HepG2 (cell line): ENCODE data around the gene TBC1D10B. TPM values are rescaled to one million over a fixed set of nuclear protein-coding genes. Genes with fewer than 3 reads are reported as not detected.
A peak's percentile ranks its signal among the peaks of the same experiment; 100 is the strongest.

Experiments
- ATAC-seq: fragments of 200-7000 bp; cut with Tn5 transposase; 3 replicates; pipeline ENCODE4 v1.9.1; 2020; ENCODE audit warnings: mild to moderate bottlenecking, moderate library complexity
- BruUV-seq: library from RNA; stranded (reverse); fragments of 400-500 nt; replicated peaks from 2 replicates; lab custom pipeline; 2021; lab: Mats Ljungman, UMichigan
- CTCF ChIA-PET: fragments of 300-600 bp; formaldehyde crosslinking; extraction: SDS; loops from one replicate; lab custom pipeline; 2021; ENCODE audit warnings: low total read pairs, inconsistent platforms, low intra/inter-chr PET ratio; lab: Yijun Ruan, JAX
- POLR2A ChIA-PET: fragments of 350-600 bp; sonication (Branson Sonifier 250); formaldehyde crosslinking; loops from one replicate; lab custom pipeline; 2020; ENCODE audit warnings: antibody characterized with exemption, inconsistent platforms; lab: Yijun Ruan, JAX
- DNase-seq: peaks from one replicate; pipeline ENCODE4 v3.0.0-alpha.2; 2015; ENCODE audit warnings: low spot score
- FAIRE-seq: peaks from 3 replicates; lab custom pipeline; 2011; peaks lifted over from hg19 to GRCh38; lab: Jason Lieb, UNC
- H2AFZ ChIP-seq: one replicate; pipeline ENCODE4 v1.6.1; 2011; ENCODE audit warnings: low read length, inconsistent platforms
- H3K27ac ChIP-seq: fragments of 300-600 bp; 3 replicates; pipeline ENCODE4 v1.8.0; 2011; ENCODE audit warnings: mixed run types, mild to moderate bottlenecking, mixed read lengths, low read length, inconsistent platforms; ENCODE audit not compliant: insufficient read depth; ENCODE audit errors: extremely low read length
- H3K27me3 ChIP-seq, 2 experiments: fragments of 200-600 bp in 1 of 2; 2 replicates in 1 of 2; 3 replicates in 1 of 2; pipeline versions ENCODE4 v1.6.0 to v1.8.0; 2011; ENCODE audit warnings: low read length in 2 of 2, mild to moderate bottlenecking in 2 of 2, moderate library complexity in 2 of 2, inconsistent platforms in 1 of 2; ENCODE audit not compliant: insufficient read depth in 2 of 2, control insufficient read depth in 1 of 2
- H3K36me3 ChIP-seq, 2 experiments: fragments of 200-600 bp in 1 of 2; replicated peaks in 1 of 2; 2 replicates in 1 of 2; 3 replicates in 1 of 2; pipeline versions ENCODE4 v1.5.1 to v1.8.0; 2011; ENCODE audit warnings: low read length in 2 of 2, inconsistent platforms in 1 of 2; ENCODE audit not compliant: insufficient read depth in 2 of 2, control insufficient read depth in 1 of 2
- H3K4me1 ChIP-seq: 2 replicates; pipeline ENCODE4 v1.5.1; 2012; ENCODE audit warnings: low read length, inconsistent platforms; ENCODE audit not compliant: insufficient read depth
- H3K4me2 ChIP-seq: 2 replicates; pipeline ENCODE4 v1.6.0; 2011; ENCODE audit warnings: low read depth, low read length, inconsistent platforms
- H3K4me3 ChIP-seq, 3 experiments: fragments of 200-600 bp in 1 of 3; sonication (generic), shearing (Covaris generic) in 1 of 3; replicated peaks in 1 of 3; 2 replicates each; pipeline ENCODE4 v1.5.1; 2011 to 2016; ENCODE audit warnings: low read length in 3 of 3, inconsistent platforms in 2 of 3, low read depth in 2 of 3, mild to moderate bottlenecking in 2 of 3, control low read depth in 1 of 3, mixed read lengths in 1 of 3; ENCODE audit not compliant: insufficient read depth in 1 of 3
- H3K79me2 ChIP-seq: one replicate; pipeline ENCODE4 v1.6.1; 2011; ENCODE audit warnings: low read length, inconsistent platforms; ENCODE audit not compliant: insufficient read depth
- H3K9ac ChIP-seq: 2 replicates; pipeline ENCODE4 v1.6.0; 2011; ENCODE audit warnings: mild to moderate bottlenecking, low read depth, low read length, inconsistent platforms; ENCODE audit not compliant: insufficient read depth
- H3K9me3 ChIP-seq: 2 replicates; pipeline ENCODE4 v1.5.1; 2012; ENCODE audit warnings: mild to moderate bottlenecking, low read length
- H4K20me1 ChIP-seq: 2 replicates; pipeline ENCODE4 v1.6.0; 2011; ENCODE audit warnings: inconsistent platforms, mild to moderate bottlenecking, low read length, moderate library complexity; ENCODE audit not compliant: insufficient read depth
- ATF7 ChIP-seq, 2 experiments: fragments of 450-650 bp in 1 of 2; sonication (generic) in 1 of 2; formaldehyde crosslinking in 1 of 2; IDR thresholded peaks; 2 replicates each; pipeline versions ENCODE4 v1.4.0 to v1.6.1; 2016 to 2020; ENCODE audit warnings: antibody characterized with exemption in 1 of 2, mild to moderate bottlenecking in 1 of 2, missing genetic modification reagents in 1 of 2
- ETV5 ChIP-seq: IDR thresholded peaks from 2 replicates; pipeline ENCODE4 v1.6.1; 2018; ENCODE audit warnings: missing biosample characterization, missing genetic modification reagents, inconsistent platforms, borderline replicate concordance
- GATAD2A ChIP-seq: IDR thresholded peaks from 2 replicates; pipeline ENCODE4 v1.6.1; 2016
- HDAC6 ChIP-seq: fragments of 200-600 bp; sonication (generic); IDR thresholded peaks from 2 replicates; pipeline ENCODE4 v1.7.0; 2017; ENCODE audit warnings: mild to moderate bottlenecking, antibody characterized with exemption, low read length, low read depth
- IKZF1 ChIP-seq: fragments of 450-650 bp; IDR thresholded peaks from 2 replicates; pipeline ENCODE4 v1.7.1; 2016
- PATZ1 ChIP-seq: sonication (generic); formaldehyde crosslinking; IDR thresholded peaks from 2 replicates; pipeline ENCODE4 v1.4.0; 2020; ENCODE audit warnings: missing genetic modification reagents
- PLSCR1 ChIP-seq: sonication (generic); formaldehyde crosslinking; IDR thresholded peaks from 2 replicates; pipeline ENCODE4 v1.5.0; 2020; ENCODE audit warnings: missing genetic modification reagents, mild to moderate bottlenecking, borderline replicate concordance
- SALL2 ChIP-seq: sonication (generic); formaldehyde crosslinking; IDR thresholded peaks from 2 replicates; pipeline ENCODE4 v1.8.1; 2023; ENCODE audit warnings: mild to moderate bottlenecking, missing genetic modification reagents, inconsistent platforms
- SP5 ChIP-seq: IDR thresholded peaks from 2 replicates; pipeline ENCODE4 v1.6.1; 2016; ENCODE audit warnings: low read depth, borderline replicate concordance
- ZFP82 ChIP-seq: sonication (generic); formaldehyde crosslinking; IDR thresholded peaks from 2 replicates; pipeline ENCODE4 v1.5.1; 2020; ENCODE audit warnings: mild to moderate bottlenecking, missing genetic modification reagents, borderline replicate concordance
- ZNF101 ChIP-seq: sonication (generic); formaldehyde crosslinking; IDR thresholded peaks from 2 replicates; pipeline ENCODE4 v1.4.0; 2020; ENCODE audit warnings: mild to moderate bottlenecking, low read depth, missing genetic modification reagents, borderline replicate concordance
- ZNF256 ChIP-seq: sonication (generic); formaldehyde crosslinking; conservative IDR thresholded peaks from 2 replicates; pipeline ENCODE4 v1.4.0; 2020; ENCODE audit warnings: missing genetic modification reagents
- ZNF296 ChIP-seq: sonication (generic); formaldehyde crosslinking; conservative IDR thresholded peaks from 2 replicates; pipeline ENCODE4 v1.5.0; 2020; ENCODE audit warnings: mild to moderate bottlenecking, missing genetic modification reagents
- ZNF530 ChIP-seq: sonication (generic); formaldehyde crosslinking; IDR thresholded peaks from 2 replicates; pipeline ENCODE4 v1.5.0; 2020; ENCODE audit warnings: low read depth, mild to moderate bottlenecking, missing genetic modification reagents
- ZNF704 ChIP-seq: sonication (generic); formaldehyde crosslinking; IDR thresholded peaks from 2 replicates; pipeline ENCODE4 v1.8.1; 2023; ENCODE audit warnings: mild to moderate bottlenecking, inconsistent platforms, moderate library complexity, missing genetic modification reagents, borderline replicate concordance
- ZSCAN29 ChIP-seq: sonication (generic); formaldehyde crosslinking; conservative IDR thresholded peaks from 2 replicates; pipeline ENCODE4 v1.4.0; 2020; ENCODE audit warnings: mild to moderate bottlenecking, missing genetic modification reagents
- WGBS: methylation state at CpG from one replicate; pipeline ENCODE4 v1.1.6; 2017; ENCODE audit warnings: low lambda C conversion rate; 5-methylcytosine and 5-hydroxymethylcytosine counted together
- in situ Hi-C: cut with HindIII; loops from 2 replicates; pipeline ENCODE4 v1.10.0; 2017; ENCODE audit warnings: low pct_unique_long_range_greater_than_20kb; ENCODE audit not compliant: extremely low pct_ligation_motif_present
- intact Hi-C: fragments of 100-400 bp; cut with micrococcal nuclease; formaldehyde crosslinking; loops from one replicate; pipeline ENCODE4 v1.10.0; 2022; ENCODE audit not compliant: unreplicated experiment
- polyA plus RNA-seq, 8 experiments: library from polyadenylated mRNA; depleted of rRNA in 3 of 8; stranded (reverse) in 7 of 8; unstranded in 1 of 8; fragments of >200 nt; fragmentation: Illumina TruSeq in 4 of 8; extraction: Trizol in 4 of 8; gene quantifications; 2 replicates each; pipeline versions ENCODE4 v1.2.1 to v1.2.3, GENCODE V29; 2011 to 2016; ENCODE audit warnings: low read depth in 4 of 8, missing spikeins in 1 of 8, mixed read lengths in 1 of 8; ENCODE audit not compliant: insufficient read depth in 1 of 8
- total RNA-seq, 5 experiments: library from RNA; depleted of rRNA; stranded (reverse); fragments of >200 nt; fragmentation: Illumina TruSeq; extraction: Trizol; gene quantifications; 2 replicates each; pipeline ENCODE4 v1.2.3, GENCODE V29; 2016; ENCODE audit warnings: low read depth in 1 of 5

Gene TBC1D10B
- total and polyA plus RNA-seq, 2 of the 13 experiments (the other 11 are each of a cell fraction or from before 2014, with no cell fraction given), result 15.7 to 24.8 TPM

- TF ChIP-seq PLSCR1 (CRISPR knock-in tag), result no peak
Measured at GRCh38 chr16:30353438-30354129, 16.7 kb downstream of the TBC1D10B start (continued).

- Histone ChIP-seq H3K9ac (no peak overlapping the region), H3K79me2 (peaks cover 23% of the 10 kb centered on the region), H3K27me3 (no peaks in the 10 kb centered on the region; a peak in 1 of 5 replicates), H4K20me1 (no peaks in the 10 kb centered on the region), H2AFZ (no peak overlapping the region), H3K9me3 (no peaks in the 10 kb centered on the region), H3K4me2 (peak overlapping the region; percentile 37), H3K27ac (peak overlapping the region; percentile 3), H3K4me3 (no peak overlapping the region; a peak in 1 of 6 replicates), H3K4me1 (peaks cover 56% of the 10 kb centered on the region), H3K36me3 (peaks cover 3 to 30% of the 10 kb centered on the region in 2 experiments; a peak in 4 of 5 replicates)
- 83% methylated on average over 14 of the region's 14 CpGs for WGBS
- ChIA-PET POLR2A (interaction anchor here (1.3 to 4.9 kb wide), 5 partner anchors 11 to 57 kb away, joined by 3 to 36 read pairs (median 4); partner anchors contain the start of gene ZNF771), CTCF (interaction anchor here (0.8 to 2.4 kb wide), 3 partner anchors 17 to 276 kb away, joined by 3 to 10 read pairs (median 3); no protein-coding TSS in a partner anchor)
- DNase-seq, result peak; percentile 68
- no TSS peak for BruUV-seq
- peak; percentile 31 for ATAC-seq
- intact Hi-C loops (no loop called here), in situ Hi-C loops (loop anchor here (10.0 kb wide), 1 partner anchor 262 kb away; the partner anchor contains the start of gene ZNF689)
- peak; percentile 71 for FAIRE-seq
- TF ChIP-seq GATAD2A (CRISPR knock-in tag), result no peak
- no peak for TF ChIP-seq ZNF704 (CRISPR knock-in tag)
- no peak for TF ChIP-seq SALL2 (CRISPR knock-in tag)
- TF ChIP-seq ETV5, result peak; percentile 88
- no peak for TF ChIP-seq ZFP82 (CRISPR knock-in tag)
- peak; percentile 84 for TF ChIP-seq PATZ1 (CRISPR knock-in tag)
- TF ChIP-seq SP5 (CRISPR knock-in tag), result no peak
- no peak for TF ChIP-seq ZNF296
- no peak for TF ChIP-seq ZNF101 (CRISPR knock-in tag)
- TF ChIP-seq ZNF256, result no peak
- TF ChIP-seq ZNF530 (CRISPR knock-in tag), result no peak
- no peak for TF ChIP-seq IKZF1
- no peak for TF ChIP-seq ATF7 (IDR thresholded peaks at IDR 0.05)
- TF ChIP-seq ATF7 (CRISPR knock-in tag; IDR thresholded peaks at IDR 0.05), result no peak
- no peak for TF ChIP-seq ZSCAN29 (CRISPR knock-in tag)
- no peak for TF ChIP-seq HDAC6
Measured at GRCh38 chr16:30352488-30353401, 17.5 kb downstream of the TBC1D10B start.
